Memory B cell (primary cell): ENCODE measurements around the gene ZC3H18.

Source experiments
- ATAC-seq: fragments of 150-1000 bp; cut with Tn5 transposase; 2 replicates; pipeline ENCODE4 v1.10.0; 2021; ENCODE audit warnings: low read depth, mild to moderate bottlenecking, moderate library complexity
- DNase-seq, 2 donors: peaks; one replicate each; pipeline ENCODE4 v3.0.0; 2022; ENCODE audit warnings: low spot score in 2 of 2
- H3K27ac Mint-ChIP-seq: one replicate; pipeline ENCODE4 v1.8.0; 2022; ENCODE audit warnings: mild to moderate bottlenecking, moderate library complexity, mixed read lengths
- H3K27me3 Mint-ChIP-seq: one replicate; pipeline ENCODE4 v1.8.0; 2022; ENCODE audit warnings: mixed read lengths
- H3K36me3 Mint-ChIP-seq: one replicate; pipeline ENCODE4 v1.8.0; 2022; ENCODE audit warnings: mild to moderate bottlenecking, mixed read lengths
- H3K4me1 Mint-ChIP-seq: one replicate; pipeline ENCODE4 v1.8.0; 2022; ENCODE audit warnings: mixed read lengths
- H3K4me3 Mint-ChIP-seq: one replicate; pipeline ENCODE4 v1.8.0; 2022; ENCODE audit warnings: mild to moderate bottlenecking, moderate library complexity, mixed read lengths
- H3K9me3 Mint-ChIP-seq: one replicate; pipeline ENCODE4 v1.8.0; 2022; ENCODE audit warnings: mixed read lengths

Gene ZC3H18

DNA sequence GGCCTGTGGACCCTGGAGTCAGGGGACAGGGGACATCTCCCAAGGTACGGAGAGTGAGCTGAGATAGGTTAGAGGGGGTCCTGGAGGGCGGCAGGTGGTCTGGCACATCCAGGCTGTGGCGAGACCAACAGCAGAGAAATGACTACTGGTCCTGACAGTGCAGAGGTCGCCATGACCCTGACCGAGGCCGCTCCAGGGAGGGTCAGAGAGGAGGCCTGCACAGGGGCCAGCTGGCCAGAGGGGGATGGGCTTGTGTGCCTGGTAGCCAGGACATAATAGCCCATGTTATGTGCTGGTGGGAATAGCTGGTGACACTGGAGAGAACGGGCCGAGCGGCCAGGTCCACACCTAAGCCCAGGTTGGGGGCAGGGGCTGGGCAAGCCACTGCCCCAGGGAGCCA, 40.6 kb upstream of the ZC3H18 start:
- Mint-ChIP-seq H3K27me3 (no peaks in the 10 kb centered on the region), H3K36me3 (no peaks in the 10 kb centered on the region), H3K4me1 (peaks cover 7% of the 10 kb centered on the region), H3K27ac (peak overlapping the region; percentile 20), H3K4me3 (no peak overlapping the region), H3K9me3 (no peaks in the 10 kb centered on the region)
- no peak for DNase-seq
- no peak for ATAC-seq

DNA sequence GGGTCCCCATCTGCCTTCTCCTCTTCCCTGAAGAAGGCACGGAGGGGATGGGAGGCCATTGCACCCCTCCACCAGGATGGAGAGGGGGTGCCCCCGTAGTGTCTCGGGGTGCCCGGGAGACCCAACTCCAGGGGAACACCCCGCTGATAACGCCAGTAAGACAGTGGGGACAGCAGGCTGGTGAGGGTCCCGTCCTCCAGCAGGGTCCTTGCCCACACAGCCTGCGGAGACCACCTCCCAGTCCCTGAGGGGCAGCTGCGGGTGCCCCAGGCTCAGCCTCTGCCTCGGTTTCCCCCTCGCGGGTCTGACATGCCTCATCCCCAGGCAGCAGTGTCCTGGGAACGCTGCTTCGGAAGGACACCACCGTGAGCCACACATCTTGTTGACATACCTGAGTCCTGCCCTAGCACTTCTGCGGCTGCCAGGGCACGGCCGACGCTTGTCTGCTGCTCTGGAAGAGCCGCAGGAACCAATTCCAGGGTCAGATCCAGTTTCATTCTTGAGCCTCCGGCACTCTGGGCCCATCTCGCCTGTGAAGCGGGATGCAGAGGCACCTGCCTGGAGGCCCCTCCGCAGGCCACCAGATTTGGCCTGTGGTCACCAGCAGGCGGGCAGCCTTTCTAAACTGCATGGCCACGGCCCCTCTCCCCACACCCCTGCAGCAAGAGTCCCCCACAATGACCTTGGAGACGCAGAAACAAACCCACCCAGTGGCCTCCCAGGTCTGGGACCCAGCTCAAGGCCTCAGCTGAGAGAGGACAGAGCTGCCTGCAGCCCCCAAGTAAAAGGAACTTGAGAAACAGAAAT, 39.9 kb upstream of the ZC3H18 start:
- Mint-ChIP-seq H3K9me3 (no peaks in the 10 kb centered on the region), H3K27me3 (no peaks in the 10 kb centered on the region), H3K4me1 (peaks cover 6% of the 10 kb centered on the region), H3K36me3 (no peaks in the 10 kb centered on the region), H3K4me3 (no peak overlapping the region), H3K27ac (no peak overlapping the region)
- ATAC-seq (no peak), DNase-seq (no peak)

- no peak overlapping the region for H3K27ac Mint-ChIP-seq
- no peaks in the 10 kb centered on the region for H3K9me3 Mint-ChIP-seq
- no peak overlapping the region for H3K4me3 Mint-ChIP-seq
- no peaks in the 10 kb centered on the region for H3K36me3 Mint-ChIP-seq
- no peaks in the 10 kb centered on the region for H3K27me3 Mint-ChIP-seq
- DNase-seq = no peak
- no peak for ATAC-seq
- peaks cover 8% of the 10 kb centered on the region for H3K4me1 Mint-ChIP-seq
These were observed 39.4 kb upstream of the ZC3H18 start for GRCh38 chr16:88530858-88531203.

DNA sequence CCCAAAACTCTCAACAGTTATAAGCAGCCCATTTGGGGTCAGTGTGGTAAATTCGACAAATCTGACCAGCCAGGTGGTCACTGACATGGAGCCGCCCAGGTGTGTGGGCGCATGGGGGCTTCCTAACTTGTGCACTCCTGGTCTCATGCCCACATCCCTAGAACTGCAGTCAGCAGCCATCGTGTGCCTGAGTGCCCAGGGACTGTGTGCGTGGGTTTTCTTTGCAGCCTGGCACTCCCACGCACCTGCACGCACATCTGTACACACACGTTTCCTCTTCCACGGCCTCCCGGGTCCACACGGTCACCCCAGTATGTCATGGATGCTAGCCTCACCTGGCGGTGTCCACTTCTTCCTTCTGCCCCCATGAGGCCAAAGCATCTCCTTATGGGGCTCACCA, 38.9 kb upstream of the ZC3H18 start:
- Mint-ChIP-seq H3K4me1 (peaks cover 9% of the 10 kb centered on the region), H3K36me3 (no peaks in the 10 kb centered on the region), H3K27me3 (no peaks in the 10 kb centered on the region), H3K4me3 (no peak overlapping the region), H3K9me3 (no peaks in the 10 kb centered on the region), H3K27ac (no peak overlapping the region)
- no peak for DNase-seq
- ATAC-seq = no peak

- no peak for DNase-seq
- ATAC-seq = no peak
- H3K9me3 Mint-ChIP-seq = no peaks in the 10 kb centered on the region
- H3K36me3 Mint-ChIP-seq = no peaks in the 10 kb centered on the region
- no peak overlapping the region for H3K27ac Mint-ChIP-seq
- H3K4me3 Mint-ChIP-seq = no peak overlapping the region
- peaks cover 9% of the 10 kb centered on the region for H3K4me1 Mint-ChIP-seq
- H3K27me3 Mint-ChIP-seq = no peaks in the 10 kb centered on the region
These were observed 38.2 kb upstream of the ZC3H18 start for GRCh38 chr16:88531931-88532433.

- no peaks in the 10 kb centered on the region for H3K9me3 Mint-ChIP-seq
- DNase-seq (no peak), ATAC-seq (no peak)
- no peak overlapping the region for H3K27ac Mint-ChIP-seq
- H3K36me3 Mint-ChIP-seq = no peaks in the 10 kb centered on the region
- peak overlapping the region; percentile 37 for H3K4me3 Mint-ChIP-seq
- no peaks in the 10 kb centered on the region for H3K27me3 Mint-ChIP-seq
- H3K4me1 Mint-ChIP-seq = peaks cover 9% of the 10 kb centered on the region
These were observed 37.6 kb upstream of the ZC3H18 start for GRCh38 chr16:88532434-88533241.

DNA sequence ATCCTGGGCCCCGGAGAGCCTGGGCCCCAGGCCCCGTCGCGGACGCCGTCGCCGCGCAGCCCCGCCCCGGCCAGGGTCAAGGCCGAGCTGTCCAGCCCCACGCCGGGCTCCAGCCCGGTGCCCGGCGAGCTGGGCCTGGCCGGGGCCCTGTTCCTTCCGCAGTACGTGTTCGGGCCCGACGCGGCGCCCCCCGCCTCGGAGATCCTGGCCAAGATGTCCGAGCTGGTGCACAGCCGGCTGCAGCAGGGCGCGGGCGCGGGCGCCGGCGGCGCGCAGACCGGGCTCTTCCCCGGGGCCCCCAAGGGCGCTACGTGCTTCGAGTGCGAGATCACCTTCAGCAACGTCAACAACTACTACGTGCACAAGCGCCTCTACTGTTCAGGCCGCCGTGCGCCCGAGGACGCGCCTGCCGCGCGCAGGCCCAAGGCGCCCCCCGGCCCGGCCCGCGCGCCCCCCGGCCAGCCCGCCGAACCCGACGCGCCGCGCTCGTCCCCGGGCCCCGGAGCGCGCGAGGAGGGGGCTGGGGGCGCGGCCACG, 36.8 kb upstream of the ZC3H18 start:
- no peaks in the 10 kb centered on the region for H3K36me3 Mint-ChIP-seq
- H3K27me3 Mint-ChIP-seq = no peaks in the 10 kb centered on the region
- H3K4me3 Mint-ChIP-seq = no peak overlapping the region
- DNase-seq (no peak), ATAC-seq (no peak)
- H3K9me3 Mint-ChIP-seq = no peaks in the 10 kb centered on the region
- peaks cover 12% of the 10 kb centered on the region for H3K4me1 Mint-ChIP-seq
- no peak overlapping the region for H3K27ac Mint-ChIP-seq

DNA sequence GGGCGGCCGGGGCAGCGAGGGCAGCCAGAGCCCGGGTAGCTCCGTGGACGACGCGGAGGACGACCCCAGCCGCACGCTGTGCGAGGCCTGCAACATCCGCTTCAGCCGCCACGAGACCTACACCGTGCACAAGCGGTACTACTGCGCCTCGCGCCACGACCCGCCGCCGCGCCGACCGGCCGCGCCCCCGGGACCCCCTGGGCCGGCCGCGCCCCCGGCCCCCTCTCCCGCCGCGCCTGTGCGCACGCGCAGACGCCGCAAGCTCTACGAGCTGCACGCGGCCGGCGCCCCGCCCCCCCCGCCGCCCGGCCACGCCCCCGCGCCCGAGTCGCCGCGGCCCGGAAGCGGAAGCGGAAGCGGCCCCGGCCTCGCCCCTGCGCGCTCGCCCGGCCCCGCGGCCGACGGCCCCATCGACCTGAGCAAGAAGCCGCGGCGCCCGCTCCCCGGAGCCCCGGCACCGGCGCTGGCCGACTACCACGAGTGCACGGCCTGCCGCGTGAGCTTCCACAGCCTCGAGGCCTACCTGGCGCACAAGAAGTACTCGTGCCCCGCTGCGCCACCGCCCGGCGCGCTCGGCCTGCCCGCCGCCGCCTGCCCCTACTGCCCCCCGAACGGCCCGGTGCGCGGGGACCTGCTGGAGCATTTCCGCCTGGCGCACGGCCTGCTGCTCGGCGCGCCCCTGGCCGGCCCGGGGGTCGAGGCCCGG, 36.1 kb upstream of the ZC3H18 start:
- Mint-ChIP-seq H3K36me3 (no peaks in the 10 kb centered on the region), H3K4me3 (peak overlapping the region; percentile 47), H3K27me3 (no peaks in the 10 kb centered on the region), H3K27ac (no peak overlapping the region), H3K9me3 (no peaks in the 10 kb centered on the region), H3K4me1 (peaks cover 14% of the 10 kb centered on the region)
- DNase-seq = peak; percentile 76 to 77
- ATAC-seq = peak; percentile 88

GRCh38 chr16:88534638-88535190, 35.5 kb upstream of the ZC3H18 start:
- H3K9me3 Mint-ChIP-seq = no peaks in the 10 kb centered on the region
- DNase-seq = peak; percentile 31 to 47

DNA sequence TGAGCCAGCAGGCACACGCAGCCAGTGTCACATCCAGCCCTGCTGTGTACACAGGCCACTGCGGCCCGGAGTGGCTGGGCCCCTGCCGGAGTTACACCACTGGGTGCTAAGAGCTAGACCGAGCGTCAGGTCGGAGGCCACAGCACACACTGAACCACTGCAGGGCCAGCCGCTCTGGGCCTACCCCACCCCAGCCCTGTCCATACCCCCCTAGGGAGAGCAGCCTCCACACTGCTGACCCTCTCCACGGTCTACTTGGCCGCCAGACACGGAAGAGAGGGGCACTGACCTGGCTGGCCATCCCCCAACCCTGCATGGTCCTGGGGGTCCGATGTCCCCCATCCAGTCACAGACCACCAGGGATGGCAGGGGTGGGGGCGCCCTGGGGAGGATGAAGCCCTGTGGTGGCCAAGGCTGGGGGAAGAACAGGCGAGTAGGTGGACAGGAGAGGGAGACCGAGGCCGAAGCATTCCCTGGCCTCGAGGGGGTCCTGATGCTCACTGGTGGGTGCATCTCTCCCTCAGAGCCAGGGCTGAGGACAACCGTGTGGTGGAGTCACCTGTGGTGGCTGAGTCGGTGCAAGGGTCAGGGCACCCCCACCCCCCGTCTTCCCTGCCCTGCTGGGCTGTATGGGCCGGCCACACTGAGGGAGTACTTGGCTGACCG, 34.9 kb upstream of the ZC3H18 start:
- Mint-ChIP-seq H3K9me3 (no peaks in the 10 kb centered on the region), H3K4me3 (peak overlapping the region; percentile 89), H3K36me3 (no peaks in the 10 kb centered on the region), H3K27me3 (no peaks in the 10 kb centered on the region), H3K27ac (peak overlapping the region; percentile 60), H3K4me1 (peaks cover 14% of the 10 kb centered on the region)
- DNase-seq = no peak
- ATAC-seq = no peak

More at GRCh38 chr16:88534638-88535190, 35.5 kb upstream of the ZC3H18 start:
- no peaks in the 10 kb centered on the region for H3K36me3 Mint-ChIP-seq
- peaks cover 14% of the 10 kb centered on the region for H3K4me1 Mint-ChIP-seq
- ATAC-seq = peak; percentile 49
- H3K27me3 Mint-ChIP-seq = no peaks in the 10 kb centered on the region
- H3K27ac Mint-ChIP-seq = no peak overlapping the region
- H3K4me3 Mint-ChIP-seq = peak overlapping the region; percentile 89

- no peaks in the 10 kb centered on the region for H3K9me3 Mint-ChIP-seq
- H3K4me3 Mint-ChIP-seq = peak overlapping the region; percentile 89
- peaks cover 14% of the 10 kb centered on the region for H3K4me1 Mint-ChIP-seq
- no peak overlapping the region for H3K27ac Mint-ChIP-seq
- no peak for DNase-seq
- H3K36me3 Mint-ChIP-seq = no peaks in the 10 kb centered on the region
- no peak for ATAC-seq
- no peaks in the 10 kb centered on the region for H3K27me3 Mint-ChIP-seq
These were observed 34.4 kb upstream of the ZC3H18 start for GRCh38 chr16:88535857-88536222.

DNA sequence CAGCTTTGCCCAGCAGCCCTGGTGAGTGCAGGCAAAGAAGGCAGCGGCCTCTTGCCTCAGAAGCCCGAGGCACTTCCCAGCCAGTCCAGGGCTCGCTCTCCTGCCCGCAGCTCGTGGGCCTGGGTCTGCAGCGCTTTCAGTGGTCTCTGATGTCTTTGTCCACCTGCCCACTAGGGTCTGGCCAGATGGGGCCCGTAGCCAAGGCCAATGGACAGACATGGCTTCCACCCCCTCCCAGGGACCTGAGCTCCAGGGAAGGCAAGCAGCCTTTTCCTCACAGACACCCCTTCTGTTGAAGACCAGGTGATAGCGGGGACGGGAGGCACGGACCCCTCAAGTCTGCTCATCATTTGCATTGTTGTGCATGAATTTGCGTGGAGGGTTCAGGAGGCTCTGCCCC, 33.7 kb upstream of the ZC3H18 start:
- Mint-ChIP-seq H3K27ac (no peak overlapping the region), H3K27me3 (no peaks in the 10 kb centered on the region), H3K9me3 (no peaks in the 10 kb centered on the region), H3K36me3 (no peaks in the 10 kb centered on the region), H3K4me1 (peaks cover 13% of the 10 kb centered on the region), H3K4me3 (peak overlapping the region; percentile 29)
- no peak for DNase-seq
- no peak for ATAC-seq

- H3K27me3 Mint-ChIP-seq = peaks cover 2% of the 10 kb centered on the region
- H3K4me3 Mint-ChIP-seq = no peak overlapping the region
- H3K9me3 Mint-ChIP-seq = no peaks in the 10 kb centered on the region
- ATAC-seq (no peak), DNase-seq (no peak)
- H3K36me3 Mint-ChIP-seq = no peaks in the 10 kb centered on the region
- no peak overlapping the region for H3K27ac Mint-ChIP-seq
- peaks cover 12% of the 10 kb centered on the region for H3K4me1 Mint-ChIP-seq
These were observed 33.0 kb upstream of the ZC3H18 start for GRCh38 chr16:88536971-88537751.
